Panc1 (cell line): ENCODE measurements around the gene NHS. TPM values are rescaled to one million over a fixed set of nuclear protein-coding genes. Genes with fewer than 3 reads are reported as not detected.

Experiments used
- ATAC-seq: fragments of 200-7000 bp; cut with Tn5 transposase; 2 replicates; pipeline ENCODE4 v1.9.1; 2020; ENCODE audit warnings: mild to moderate bottlenecking, moderate library complexity
- BruUV-seq: library from RNA; stranded (reverse); fragments of 400-500 nt; replicated peaks from 2 replicates; lab custom pipeline; 2021; lab: Mats Ljungman, UMichigan
- CTCF ChIA-PET: fragments of 300-600 bp; sonication (Branson Sonifier 250); formaldehyde crosslinking; loops from one replicate; lab custom pipeline; 2022; ENCODE audit warnings: antibody characterized with exemption; lab: Charles Lee
- POLR2A ChIA-PET: fragments of 300-600 bp; sonication (Branson Sonifier 250); formaldehyde crosslinking; loops from one replicate; lab custom pipeline; 2022; ENCODE audit warnings: antibody characterized with exemption; lab: Charles Lee
- DNase-seq: peaks from one replicate; pipeline ENCODE4 v3.0.0-alpha.2; 2010; ENCODE audit warnings: low read depth, low spot score
- H3K27ac ChIP-seq: 2 replicates; pipeline ENCODE4 v1.5.1; 2011; ENCODE audit warnings: mild to moderate bottlenecking, low read length, inconsistent platforms
- H3K27me3 ChIP-seq: fragments of 200-500 bp; sonication (Bioruptor generic); 2 replicates; pipeline ENCODE4 v1.6.0; 2014; ENCODE audit warnings: low read length, inconsistent platforms; ENCODE audit not compliant: control insufficient read depth, insufficient read depth
- H3K36me3 ChIP-seq: fragments of 200-500 bp; sonication (Bioruptor generic); 2 replicates; pipeline ENCODE4 v1.5.1; 2014; ENCODE audit warnings: inconsistent platforms, mild to moderate bottlenecking, low read length, moderate library complexity; ENCODE audit not compliant: control insufficient read depth, insufficient read depth
- H3K4me1 ChIP-seq: 2 replicates; pipeline ENCODE4 v1.5.1; 2011; ENCODE audit warnings: inconsistent platforms, mild to moderate bottlenecking, low read length, moderate library complexity; ENCODE audit not compliant: control insufficient read depth, insufficient read depth
- H3K4me3 ChIP-seq, 2 experiments: 2 replicates each; pipeline ENCODE4 v1.5.1; 2011 to 2012; ENCODE audit warnings: low read depth in 2 of 2, low read length in 2 of 2, mild to moderate bottlenecking in 2 of 2, inconsistent platforms in 1 of 2, moderate library complexity in 1 of 2
- H3K9me3 ChIP-seq: fragments of 200-500 bp; sonication (Bioruptor generic); 2 replicates; pipeline ENCODE4 v1.5.1; 2014; ENCODE audit warnings: low read depth, mild to moderate bottlenecking, inconsistent platforms, low read length, moderate library complexity; ENCODE audit not compliant: control insufficient read depth, insufficient read depth
- CTCF ChIP-seq: fragments of 450-650 bp; IDR thresholded peaks from 2 replicates; pipeline ENCODE4 v1.5.1; 2017; ENCODE audit warnings: mild to moderate bottlenecking
- POLR2AphosphoS5 ChIP-seq: IDR thresholded peaks from 2 replicates; pipeline ENCODE4 v1.6.1; 2012; ENCODE audit warnings: mild to moderate bottlenecking, low read depth, low read length, moderate library complexity
- REST ChIP-seq, 2 experiments: IDR thresholded peaks; 2 replicates each; pipeline ENCODE4 v1.6.1; 2011 to 2012; ENCODE audit warnings: low read depth in 2 of 2, control low read depth in 1 of 2, low read length in 1 of 2, mild to moderate bottlenecking in 1 of 2, moderate library complexity in 1 of 2; ENCODE audit not compliant: insufficient read depth in 1 of 2
- SIN3A ChIP-seq: IDR thresholded peaks from 2 replicates; pipeline ENCODE4 v1.6.1; 2012; ENCODE audit warnings: low read depth, mild to moderate bottlenecking, low read length, moderate library complexity, borderline replicate concordance; ENCODE audit not compliant: insufficient read depth
- TCF7L2 ChIP-seq: IDR thresholded peaks from 2 replicates; pipeline ENCODE4 v1.6.1; 2011; ENCODE audit warnings: mild to moderate bottlenecking, low read depth, low read length, inconsistent platforms
- in situ Hi-C: cut with HindIII; loops from 2 replicates; pipeline ENCODE4 v1.10.0; 2016; ENCODE audit warnings: low sequenced_read_pairs, low pct_unique_long_range_greater_than_20kb
- intact Hi-C: fragments of 100-400 bp; cut with micrococcal nuclease; formaldehyde crosslinking; loops from one replicate; pipeline ENCODE4 v1.10.0; 2022; ENCODE audit not compliant: unreplicated experiment
- total RNA-seq: library from RNA; stranded (reverse); gene quantifications from one replicate; pipeline ENCODE4 v1.2.1, GENCODE V29; 2021; ENCODE audit not compliant: unreplicated experiment

Gene NHS
- total RNA-seq, 1 experiment from 2014 or later: 0.80 TPM

- BruUV-seq: no TSS peak
- DNase-seq: no peak
- TF ChIP-seq POLR2AphosphoS5 (no peak), TCF7L2 (no peak), SIN3A (no peak), CTCF (no peak), REST (IDR thresholded peaks at IDR 0.05; ENCODE audit: insufficient read depth in 1 of 2, low read depth in 2 of 2, low read length in 1 of 2) (no peak)
- in situ Hi-C loops: no loop called here
- Histone ChIP-seq H3K4me1 (no peaks in the 10 kb centered on the region), H3K27me3 (no peaks in the 10 kb centered on the region), H3K4me3 (no peak overlapping the region), H3K9me3 (no peaks in the 10 kb centered on the region), H3K36me3 (no peaks in the 10 kb centered on the region), H3K27ac (no peak overlapping the region)
- intact Hi-C loops: no loop called here
- ChIA-PET CTCF (no interaction called here), POLR2A (no interaction called here)
- no peak for ATAC-seq
Observed at GRCh38 chrX:17774053-17774452, 399.1 kb downstream of the NHS start.

GRCh38 chrX:17778997-17779396 is 404.0 kb downstream of the NHS start:
- TF ChIP-seq CTCF (no peak), POLR2AphosphoS5 (no peak), SIN3A (no peak), REST (IDR thresholded peaks at IDR 0.05; ENCODE audit: insufficient read depth in 1 of 2, low read depth in 2 of 2, low read length in 1 of 2) (no peak), TCF7L2 (no peak)
- POLR2A ChIA-PET: no interaction called here
- intact Hi-C loops (no loop called here), in situ Hi-C loops (no loop called here)
- Histone ChIP-seq H3K4me3 (no peak overlapping the region), H3K9me3 (no peaks in the 10 kb centered on the region), H3K36me3 (no peaks in the 10 kb centered on the region), H3K27me3 (no peaks in the 10 kb centered on the region), H3K27ac (no peak overlapping the region), H3K4me1 (no peaks in the 10 kb centered on the region)
- no TSS peak for BruUV-seq
- ATAC-seq (no peak), DNase-seq (no peak)
- CTCF ChIA-PET: no interaction called here
